SK-N-SH treated with all-trans-retinoic acid at 6 μM for 48 hours (cell line): ENCODE measurements around the gene GPBAR1.

Source experiments
- CREB5 ChIP-seq: fragments of 250-450 bp; sonication (Bioruptor Pico); IDR thresholded peaks from 2 replicates; pipeline ENCODE4 v1.5.1; 2020; ENCODE audit warnings: low read depth, mild to moderate bottlenecking, moderate library complexity
- CSRNP3 ChIP-seq: fragments of 250-450 bp; sonication (Bioruptor Pico); IDR thresholded peaks from 2 replicates; pipeline ENCODE4 v1.5.1; 2021; ENCODE audit warnings: mild to moderate bottlenecking, moderate library complexity
- ISL1 ChIP-seq: fragments of 250-450 bp; sonication (Bioruptor Pico); IDR thresholded peaks from 2 replicates; pipeline ENCODE4 v2.1.2; 2022; ENCODE audit warnings: mild to moderate bottlenecking, moderate library complexity
- RARB ChIP-seq: fragments of 250-450 bp; sonication (Bioruptor Pico); IDR thresholded peaks from 2 replicates; pipeline ENCODE4 v1.8.0; 2021; ENCODE audit warnings: mild to moderate bottlenecking, moderate library complexity
- SNAI2 ChIP-seq: fragments of 250-450 bp; sonication (Bioruptor Pico); IDR thresholded peaks from 2 replicates; pipeline ENCODE4 v1.5.0; 2020; ENCODE audit warnings: mild to moderate bottlenecking, moderate library complexity
- TCF4 ChIP-seq: fragments of 250-450 bp; sonication (Bioruptor Pico); IDR thresholded peaks from 2 replicates; pipeline ENCODE4 v1.8.0; 2021; ENCODE audit warnings: mild to moderate bottlenecking, moderate library complexity, borderline replicate concordance
- ZC3H10 ChIP-seq: fragments of 250-450 bp; sonication (Bioruptor Pico); IDR thresholded peaks from 2 replicates; pipeline ENCODE4 v1.5.1; 2021; ENCODE audit warnings: mild to moderate bottlenecking, moderate library complexity
- ZFP3 ChIP-seq: fragments of 250-450 bp; sonication (Bioruptor Pico); IDR thresholded peaks from 2 replicates; pipeline ENCODE4 v1.5.0; 2020; ENCODE audit warnings: mild to moderate bottlenecking, moderate library complexity
- ZFP30 ChIP-seq: fragments of 450-650 bp; formaldehyde crosslinking; IDR thresholded peaks from 2 replicates; pipeline ENCODE4 v1.5.0; 2022; ENCODE audit warnings: mild to moderate bottlenecking, moderate library complexity
- TF ChIP-seq, protein P1 (sequence below): fragments of 250-450 bp; sonication (Bioruptor Pico); IDR thresholded peaks from 2 replicates; pipeline ENCODE4 v1.8.0; 2020; ENCODE audit warnings: mild to moderate bottlenecking, moderate library complexity, borderline replicate concordance

DNA sequence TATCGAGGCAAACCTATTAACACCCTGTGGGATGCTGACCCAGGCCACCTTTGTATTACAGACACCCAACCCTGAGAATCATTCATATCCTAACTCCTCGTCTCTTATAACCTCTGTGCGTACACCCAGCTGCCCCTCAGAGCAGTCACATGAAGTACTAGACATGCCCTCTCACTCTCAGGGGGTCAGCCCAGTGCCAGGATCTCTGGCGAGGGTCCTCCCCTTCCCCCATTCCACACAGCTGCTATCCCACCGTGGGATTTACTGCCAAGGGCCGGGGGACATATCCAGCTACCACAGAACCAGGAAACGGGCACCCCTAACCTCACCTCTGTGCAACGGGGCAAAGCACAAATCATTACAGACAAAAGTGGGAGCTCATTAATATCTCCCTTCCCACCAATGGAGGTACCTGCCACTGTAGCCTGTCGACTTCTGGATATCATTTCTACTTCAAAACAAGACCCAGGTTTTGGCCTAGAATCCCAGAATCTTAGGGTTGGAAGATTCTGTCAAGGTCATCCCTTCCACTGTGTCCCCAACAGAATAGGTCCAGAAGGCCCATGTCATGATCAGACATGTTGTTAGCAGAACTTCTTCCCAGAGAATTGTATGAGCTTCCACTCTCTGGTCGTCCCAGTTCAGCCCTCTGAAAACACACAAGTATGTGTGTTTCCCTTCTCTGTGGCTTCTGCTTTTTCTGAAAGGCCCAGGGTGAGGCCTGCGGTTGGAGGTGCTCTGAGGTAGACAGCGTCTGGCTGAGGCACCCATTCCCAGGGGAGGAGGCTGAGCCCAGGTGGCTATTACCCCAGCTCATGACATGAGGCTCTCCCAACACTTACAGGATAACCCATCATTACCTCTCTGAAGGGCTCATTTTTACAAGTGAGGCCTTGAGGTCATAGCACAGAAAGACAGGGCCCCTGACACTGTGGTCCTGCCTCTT lies 29.8 kb downstream of the GPBAR1 start:
- TF ChIP-seq ISL1 (CRISPR knock-in tag) = no peak
- no peak for TF ChIP-seq ZFP3 (CRISPR knock-in tag)
- no peak for TF ChIP-seq CREB5 (CRISPR knock-in tag)
- no peak for TF ChIP-seq CSRNP3 (CRISPR knock-in tag)
- TF ChIP-seq TCF4 = no peak
- TF ChIP-seq, protein P1, sequence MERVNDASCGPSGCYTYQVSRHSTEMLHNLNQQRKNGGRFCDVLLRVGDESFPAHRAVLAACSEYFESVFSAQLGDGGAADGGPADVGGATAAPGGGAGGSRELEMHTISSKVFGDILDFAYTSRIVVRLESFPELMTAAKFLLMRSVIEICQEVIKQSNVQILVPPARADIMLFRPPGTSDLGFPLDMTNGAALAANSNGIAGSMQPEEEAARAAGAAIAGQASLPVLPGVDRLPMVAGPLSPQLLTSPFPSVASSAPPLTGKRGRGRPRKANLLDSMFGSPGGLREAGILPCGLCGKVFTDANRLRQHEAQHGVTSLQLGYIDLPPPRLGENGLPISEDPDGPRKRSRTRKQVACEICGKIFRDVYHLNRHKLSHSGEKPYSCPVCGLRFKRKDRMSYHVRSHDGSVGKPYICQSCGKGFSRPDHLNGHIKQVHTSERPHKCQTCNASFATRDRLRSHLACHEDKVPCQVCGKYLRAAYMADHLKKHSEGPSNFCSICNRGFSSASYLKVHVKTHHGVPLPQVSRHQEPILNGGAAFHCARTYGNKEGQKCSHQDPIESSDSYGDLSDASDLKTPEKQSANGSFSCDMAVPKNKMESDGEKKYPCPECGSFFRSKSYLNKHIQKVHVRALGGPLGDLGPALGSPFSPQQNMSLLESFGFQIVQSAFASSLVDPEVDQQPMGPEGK (CRISPR knock-in tag) = no peak
- no peak for TF ChIP-seq ZC3H10 (CRISPR knock-in tag)
- TF ChIP-seq RARB (CRISPR knock-in tag) = no peak
- no peak for TF ChIP-seq ZFP30 (CRISPR knock-in tag)
- no peak for TF ChIP-seq SNAI2
